CD1c-positive myeloid dendritic cell (primary cell): ENCODE measurements around the gene UXT.
"Not testable (repeated sequence)": the region's sequence is repeated elsewhere in the genome, so short reads cannot be mapped to it uniquely, and the experiment has no call there.

Experiments
- DNase-seq: peaks from one replicate; pipeline ENCODE4 v3.0.0-alpha.2; 2016; ENCODE audit errors: extremely low spot score

The UXT gene

DNA sequence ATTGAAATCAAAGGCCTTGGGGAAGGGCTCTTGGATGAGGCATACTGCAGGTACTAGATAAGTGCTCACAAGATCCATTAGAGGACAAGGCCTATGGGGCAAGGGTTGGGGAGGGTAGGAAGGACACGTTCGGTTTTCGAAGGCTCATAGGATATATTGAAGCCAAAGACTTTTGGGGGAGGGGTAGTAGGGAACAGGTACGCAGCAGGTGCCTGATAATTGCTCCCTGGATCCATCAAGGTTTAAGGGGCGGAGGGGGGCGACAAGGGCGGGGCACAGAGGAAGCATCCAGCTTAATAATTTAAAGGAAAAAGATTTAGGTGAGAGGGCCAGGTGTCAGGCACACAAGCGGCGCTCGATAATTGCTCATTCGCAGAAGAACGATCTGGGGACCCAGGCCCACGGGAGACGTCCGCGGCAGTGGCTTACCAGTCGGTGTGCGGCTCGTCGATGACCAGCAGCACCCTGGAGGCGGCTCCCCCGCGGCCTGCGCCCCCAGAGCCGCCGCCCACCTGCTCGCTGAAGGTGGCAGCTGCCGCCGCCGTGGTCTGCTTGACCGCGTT lies 40.0 kb downstream of the UXT start:
- no peak for DNase-seq

DNA sequence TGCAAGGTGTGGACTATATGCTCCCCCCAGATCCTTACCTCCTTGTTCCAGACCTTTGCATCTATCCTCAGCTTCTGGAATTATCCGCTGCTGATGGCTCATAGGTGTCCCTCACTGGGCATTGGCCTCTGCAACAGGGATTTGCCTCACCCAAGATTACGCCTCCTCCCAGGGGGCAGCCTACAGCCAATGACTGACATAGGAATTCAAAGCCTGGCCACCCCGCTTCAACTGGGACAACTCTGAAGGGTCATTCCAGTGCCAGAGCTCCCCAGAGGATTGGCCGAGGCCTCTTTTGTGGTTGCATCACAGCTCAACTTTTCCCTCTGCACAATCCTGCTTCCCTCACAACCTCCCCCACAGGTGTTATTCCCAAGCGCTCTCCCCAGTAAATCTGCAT lies 44.4 kb downstream of the UXT start:
- DNase-seq: no peak

GRCh38 chrX:47613082-47613481 lies 45.9 kb downstream of the UXT start:
- no peak for DNase-seq

GRCh38 chrX:47612418-47612817 lies 46.6 kb downstream of the UXT start:
- DNase-seq: no peak

- no peak for DNase-seq
Measured at GRCh38 chrX:47611926-47612325, 47.1 kb downstream of the UXT start.

DNA sequence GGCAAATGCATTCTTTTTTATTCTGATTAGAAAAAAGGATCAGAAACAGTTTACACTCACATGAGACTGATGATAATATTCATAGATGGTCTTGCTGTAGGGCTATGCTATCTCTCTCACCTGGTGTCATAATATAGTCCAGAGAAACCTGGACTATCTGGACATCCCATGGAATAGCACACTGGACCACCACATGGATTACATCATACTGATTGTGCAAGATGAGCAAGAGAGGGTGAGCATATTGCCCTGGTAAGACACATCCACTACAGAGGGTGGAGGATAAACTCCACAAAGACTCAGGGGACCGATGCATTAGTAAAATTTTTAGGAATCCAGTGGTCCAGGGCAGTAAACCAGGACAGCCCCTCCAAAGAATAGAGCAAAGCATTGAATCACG lies 47.5 kb downstream of the UXT start:
- no peak for DNase-seq

DNA sequence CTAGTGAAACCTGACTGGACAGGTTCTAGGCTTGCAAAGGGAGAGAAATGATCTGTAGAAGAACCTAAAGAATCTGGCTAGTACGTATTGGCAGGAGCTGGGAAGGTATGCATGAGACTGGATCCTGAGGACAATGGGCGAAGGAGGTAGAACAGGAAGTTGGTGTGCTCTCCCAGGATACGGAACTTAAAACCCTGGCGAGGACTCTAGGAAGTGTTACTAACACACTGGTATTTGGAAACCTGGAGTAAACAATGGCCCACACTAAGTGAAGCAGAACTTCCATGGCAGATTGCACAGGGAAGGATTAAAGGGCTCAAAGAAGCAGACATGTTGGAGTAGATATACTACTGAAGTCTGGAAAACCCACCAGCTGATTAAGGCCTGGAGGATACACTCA lies 48.5 kb downstream of the UXT start:
- peak; percentile 51 for DNase-seq

DNA sequence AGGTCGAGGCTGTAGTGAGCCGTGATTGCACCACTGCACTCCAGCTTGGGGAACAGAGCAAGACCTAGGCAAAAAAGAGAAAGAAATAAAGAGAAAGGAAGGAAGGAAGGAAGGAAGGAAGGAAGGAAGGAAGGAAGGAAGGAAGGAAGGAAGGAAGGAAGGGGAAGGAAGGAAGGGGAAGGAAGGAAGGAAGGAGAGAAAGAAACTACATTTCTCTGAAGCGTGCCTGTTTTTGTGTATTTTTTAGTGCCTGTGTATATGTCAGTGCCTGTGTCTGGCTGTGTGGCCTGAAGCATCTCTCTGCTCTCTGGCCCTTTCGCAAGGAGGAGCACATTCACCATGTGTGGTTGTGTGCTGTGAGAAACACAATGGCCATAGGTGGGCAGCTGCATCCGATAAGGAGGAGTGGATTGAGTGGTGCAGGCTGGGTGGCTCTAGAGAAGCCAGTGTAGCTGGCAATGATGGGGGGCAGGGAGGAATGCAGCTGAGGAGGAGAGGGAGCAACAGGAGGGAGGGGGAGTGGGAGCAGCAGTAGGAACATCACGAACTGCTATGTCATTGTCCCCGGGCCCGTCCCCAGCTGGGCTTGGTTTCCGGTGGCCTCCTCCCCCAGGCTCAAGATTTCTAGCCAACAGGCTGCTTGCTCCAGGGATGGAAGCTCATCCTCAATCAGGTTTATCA lies 50.7 kb downstream of the UXT start:
- DNase-seq: no peak

GRCh38 chrX:47607091-47607490 lies 51.9 kb downstream of the UXT start:
- DNase-seq: no peak

- DNase-seq: peak; percentile 59
Measured at GRCh38 chrX:47605024-47605423, 54.0 kb downstream of the UXT start.

DNA sequence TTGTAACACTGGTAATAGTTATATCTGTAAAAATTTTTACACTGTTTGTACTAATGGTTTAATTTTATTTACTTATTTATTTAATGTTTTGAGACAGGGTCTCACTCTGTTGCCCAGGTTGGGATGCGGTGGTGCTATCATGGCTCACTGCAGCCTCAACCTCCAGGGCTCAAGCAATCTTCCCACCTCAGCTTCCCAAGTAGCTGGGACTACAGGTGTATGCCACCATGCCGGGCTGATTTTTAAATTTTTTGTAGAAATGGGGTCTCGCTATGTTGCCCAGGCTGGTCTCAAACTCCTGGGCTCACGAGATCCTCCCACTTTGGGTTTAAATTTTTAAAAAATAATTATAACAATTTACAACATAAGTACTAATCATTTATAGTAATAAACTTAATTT lies 55.9 kb downstream of the UXT start:
- not testable (repeated sequence) for DNase-seq
